Skeletal muscle tissue (tissue), 4 donors: ENCODE results near the gene ANKRD65. TPM values are rescaled to one million over a fixed set of nuclear protein-coding genes. Genes with fewer than 3 reads are reported as not detected.
"Not testable (repeated sequence)": the region's sequence is repeated elsewhere in the genome, so short reads cannot be mapped to it uniquely, and the experiment has no call there.

Experiments
- H3K27ac ChIP-seq: one replicate; pipeline ENCODE4 v1.7.0; 2013; ENCODE audit warnings: mild to moderate bottlenecking, low read depth, low read length, inconsistent platforms
- H3K27me3 ChIP-seq, 3 donors: one replicate each; pipeline ENCODE4 v1.7.0; 2013; ENCODE audit warnings: low read length in 3 of 3; ENCODE audit not compliant: control insufficient read depth in 3 of 3, insufficient read depth in 3 of 3
- H3K36me3 ChIP-seq, 3 donors: one replicate each; pipeline ENCODE4 v1.7.0; 2013; ENCODE audit warnings: low read length in 3 of 3; ENCODE audit not compliant: control insufficient read depth in 3 of 3, insufficient read depth in 3 of 3
- H3K4me1 ChIP-seq, 3 donors: one replicate each; pipeline ENCODE4 v1.7.0; 2013; ENCODE audit warnings: low read length in 3 of 3, mild to moderate bottlenecking in 3 of 3; ENCODE audit not compliant: control insufficient read depth in 3 of 3, insufficient read depth in 3 of 3
- H3K4me3 ChIP-seq, 3 donors: one replicate each; pipeline ENCODE4 v1.7.0; 2013; ENCODE audit warnings: low read length in 3 of 3
- H3K9ac ChIP-seq, 3 donors: one replicate each; pipeline ENCODE4 v1.7.0; 2013; ENCODE audit warnings: low read length in 3 of 3, mild to moderate bottlenecking in 3 of 3, moderate library complexity in 2 of 3, low read depth in 1 of 3
- H3K9me3 ChIP-seq, 3 donors: one replicate each; pipeline ENCODE4 v1.7.0; 2013; ENCODE audit warnings: low read length in 3 of 3; ENCODE audit not compliant: control insufficient read depth in 3 of 3
- total RNA-seq: library from RNA; depleted of rRNA; stranded (reverse); fragments of >200 nt; gene quantifications from one replicate; pipeline ENCODE4 v1.2.3, GENCODE V29; 2014
- donor health status: Osteomylitis.

ANKRD65 gene
- total RNA-seq, 1 donor from 2014 or later = 5.7 TPM

GRCh38 chr1:1455934-1456333 lies 34.9 kb upstream of the ANKRD65 start:
- H3K9me3 ChIP-seq, H3K9ac ChIP-seq, H3K36me3 ChIP-seq, H3K4me1 ChIP-seq, H3K27ac ChIP-seq, H3K4me3 ChIP-seq, H3K27me3 ChIP-seq: not testable (repeated sequence)

- no peak overlapping the region for H3K9ac ChIP-seq
Measured at GRCh38 chr1:1455366-1455884, 34.3 kb upstream of the ANKRD65 start.

GRCh38 chr1:1454286-1455056 lies 33.4 kb upstream of the ANKRD65 start:
- not testable (repeated sequence) for H3K27me3 ChIP-seq, H3K4me1 ChIP-seq, H3K9me3 ChIP-seq, H3K27ac ChIP-seq, H3K4me3 ChIP-seq, H3K36me3 ChIP-seq, H3K9ac ChIP-seq

More at GRCh38 chr1:1455366-1455884, 34.3 kb upstream of the ANKRD65 start:
- no peaks in the 10 kb centered on the region for H3K36me3 ChIP-seq
- no peaks in the 10 kb centered on the region for H3K4me1 ChIP-seq
- H3K27ac ChIP-seq = no peak overlapping the region
- H3K9me3 ChIP-seq = no peaks in the 10 kb centered on the region
- H3K27me3 ChIP-seq = peaks cover 0 to 3% (median 0%) of the 10 kb centered on the region in 3 donors
- H3K4me3 ChIP-seq = no peak overlapping the region

- Histone ChIP-seq H3K27me3 (peaks cover 0 to 3% (median 0%) of the 10 kb centered on the region in 3 donors), H3K27ac (no peak overlapping the region), H3K4me1 (no peaks in the 10 kb centered on the region), H3K9ac (no peak overlapping the region), H3K36me3 (no peaks in the 10 kb centered on the region), H3K9me3 (no peaks in the 10 kb centered on the region), H3K4me3 (no peak overlapping the region)
Measured at GRCh38 chr1:1452882-1453281, 31.8 kb upstream of the ANKRD65 start.

GRCh38 chr1:1452365-1452739 lies 31.3 kb upstream of the ANKRD65 start:
- not testable (repeated sequence) for H3K4me1 ChIP-seq, H3K27me3 ChIP-seq, H3K36me3 ChIP-seq, H3K9me3 ChIP-seq, H3K4me3 ChIP-seq, H3K9ac ChIP-seq, H3K27ac ChIP-seq

- no peaks in the 10 kb centered on the region for H3K4me1 ChIP-seq
- H3K27ac ChIP-seq = no peak overlapping the region
- H3K9ac ChIP-seq = no peak overlapping the region
- peaks cover 0 to 1% (median 0%) of the 10 kb centered on the region in 3 donors for H3K27me3 ChIP-seq
- H3K9me3 ChIP-seq = no peaks in the 10 kb centered on the region
- H3K36me3 ChIP-seq = no peaks in the 10 kb centered on the region
- H3K4me3 ChIP-seq = no peak overlapping the region
Measured at GRCh38 chr1:1451696-1452364, 30.8 kb upstream of the ANKRD65 start.

GRCh38 chr1:1450616-1451015 lies 29.5 kb upstream of the ANKRD65 start:
- not testable (repeated sequence) for H3K27me3 ChIP-seq, H3K9me3 ChIP-seq, H3K27ac ChIP-seq, H3K4me3 ChIP-seq, H3K4me1 ChIP-seq, H3K9ac ChIP-seq, H3K36me3 ChIP-seq

GRCh38 chr1:1449099-1449739 lies 28.1 kb upstream of the ANKRD65 start, which contains the start of gene ATAD3C:
Gene ATAD3C (plus strand): TSS chr1:1449689. CDS start chr1:1450684, 995 bp downstream.
- no peaks in the 10 kb centered on the region for H3K27me3 ChIP-seq

GRCh38 chr1:1446631-1447030 lies 25.6 kb upstream of the ANKRD65 start:
- not testable (repeated sequence) for H3K4me3 ChIP-seq, H3K27me3 ChIP-seq, H3K9ac ChIP-seq, H3K27ac ChIP-seq, H3K4me1 ChIP-seq, H3K36me3 ChIP-seq, H3K9me3 ChIP-seq

More at GRCh38 chr1:1449099-1449739, 28.1 kb upstream of the ANKRD65 start, which contains the start of gene ATAD3C:
- no peaks in the 10 kb centered on the region for H3K9me3 ChIP-seq
- no peaks in the 10 kb centered on the region for H3K4me1 ChIP-seq
- H3K9ac ChIP-seq = no peak within 1 kb of the TSS
- H3K27ac ChIP-seq = no peak within 1 kb of the TSS
- H3K36me3 ChIP-seq = no peaks in the 10 kb centered on the region
- no peak within 1 kb of the TSS for H3K4me3 ChIP-seq
